ES-I3 (cell line): ENCODE data around the gene SSH2.
"Not testable (repeated sequence)": the region's sequence is repeated elsewhere in the genome, so short reads cannot be mapped to it uniquely, and the experiment has no call there.

Source experiments
- H3K36me3 ChIP-seq: 2 replicates; pipeline ENCODE4 v1.6.1; 2013; ENCODE audit warnings: mild to moderate bottlenecking, low read length, control low read depth, moderate library complexity; ENCODE audit not compliant: insufficient read depth
- H3K4me1 ChIP-seq: 2 replicates; pipeline ENCODE4 v1.6.1; 2013; ENCODE audit warnings: mild to moderate bottlenecking, control low read depth, low read length; ENCODE audit not compliant: insufficient read depth
- H3K9ac ChIP-seq: 2 replicates; pipeline ENCODE4 v1.6.1; 2013; ENCODE audit warnings: low read depth, mild to moderate bottlenecking, low read length, moderate library complexity
- H3K9me3 ChIP-seq: 2 replicates; pipeline ENCODE4 v1.6.1; 2013; ENCODE audit warnings: mild to moderate bottlenecking, low read length, moderate library complexity; ENCODE audit not compliant: control insufficient read depth, insufficient read depth

SSH2 gene

GRCh38 chr17:29941334-29941733, 11.3 kb upstream of the SSH2 start, which contains the start of gene EFCAB5:
Gene EFCAB5, plus strand, starts transcription at chr17:29941634. Its CDS starts 163 bp downstream, at chr17:29941797.
- no peaks in the 10 kb centered on the region for H3K4me1 ChIP-seq
- H3K36me3 ChIP-seq, result no peaks in the 10 kb centered on the region
- no peak within 1 kb of the TSS for H3K9ac ChIP-seq
- H3K9me3 ChIP-seq, result no peaks in the 10 kb centered on the region

DNA sequence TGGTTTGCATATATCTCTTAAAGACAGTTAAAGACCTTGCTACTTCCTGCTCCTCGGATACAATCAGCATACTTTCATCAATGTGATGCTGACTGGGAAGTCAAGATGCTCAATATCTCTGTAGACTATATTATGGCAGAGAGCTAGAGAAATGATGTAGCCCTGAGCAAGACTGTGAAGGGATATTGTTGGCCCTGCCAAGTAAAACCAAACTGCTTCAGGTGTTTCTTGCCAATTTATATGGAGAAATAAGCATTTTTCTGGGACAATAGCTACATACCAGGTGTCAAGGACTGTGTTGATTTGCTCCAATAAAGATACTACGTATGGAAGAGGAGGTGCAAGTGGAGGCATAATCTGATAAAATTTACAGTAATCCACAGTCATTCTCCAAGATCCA, 6.7 kb upstream of the SSH2 start:
- H3K36me3 ChIP-seq, result no peaks in the 10 kb centered on the region
- no peak overlapping the region for H3K9ac ChIP-seq
- no peaks in the 10 kb centered on the region for H3K4me1 ChIP-seq
- H3K9me3 ChIP-seq, result no peaks in the 10 kb centered on the region

- H3K9ac ChIP-seq, H3K4me1 ChIP-seq, H3K36me3 ChIP-seq, H3K9me3 ChIP-seq: not testable (repeated sequence)
Measured at GRCh38 chr17:29935909-29936308, 5.9 kb upstream of the SSH2 start.

GRCh38 chr17:29933379-29933778, 3.4 kb upstream of the SSH2 start:
- H3K4me1 ChIP-seq, result peaks cover 3% of the 10 kb centered on the region; the same call in 1 of the 2 replicates
- H3K36me3 ChIP-seq, result no peaks in the 10 kb centered on the region
- H3K9ac ChIP-seq, result no peak overlapping the region
- no peaks in the 10 kb centered on the region for H3K9me3 ChIP-seq

DNA sequence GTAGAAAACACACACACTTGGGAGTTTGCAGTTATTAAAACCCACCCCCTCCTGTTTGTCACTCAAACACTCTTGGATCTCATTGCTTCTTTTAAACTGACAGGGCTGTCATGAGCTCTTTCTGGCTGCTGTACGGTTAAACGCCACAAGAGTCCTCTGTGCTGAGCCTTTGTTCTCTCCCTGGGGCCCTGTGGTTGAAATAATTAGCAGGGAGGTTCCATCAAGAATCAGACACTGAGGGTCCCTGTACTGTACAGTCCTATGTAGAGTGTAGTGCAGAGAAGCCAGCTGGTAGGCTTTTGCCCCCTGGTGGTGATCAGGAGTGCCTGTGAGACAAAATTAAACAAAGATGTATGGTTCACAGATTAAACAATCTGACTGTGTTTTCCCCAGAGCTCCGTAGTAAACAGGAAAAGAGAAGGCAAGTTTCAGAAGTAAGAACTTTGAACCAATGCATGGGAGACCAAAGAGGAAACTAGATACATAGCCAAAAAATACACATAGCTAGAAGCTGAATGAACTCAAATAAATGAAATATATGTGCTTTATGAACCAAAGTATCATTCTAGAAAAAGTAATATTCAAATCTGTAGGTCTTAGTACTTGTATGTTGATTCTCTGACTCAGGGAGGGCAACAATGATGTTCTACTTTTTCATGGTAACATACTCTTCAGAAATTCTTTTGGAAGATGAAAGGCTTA, 1.4 kb upstream of the SSH2 start:
- Histone ChIP-seq H3K36me3 (no peaks in the 10 kb centered on the region), H3K9me3 (no peaks in the 10 kb centered on the region), H3K4me1 (peaks cover 3% of the 10 kb centered on the region; the same call in 1 of the 2 replicates), H3K9ac (peak overlapping the region; percentile 62; the same call in 1 of the 2 replicates)

DNA sequence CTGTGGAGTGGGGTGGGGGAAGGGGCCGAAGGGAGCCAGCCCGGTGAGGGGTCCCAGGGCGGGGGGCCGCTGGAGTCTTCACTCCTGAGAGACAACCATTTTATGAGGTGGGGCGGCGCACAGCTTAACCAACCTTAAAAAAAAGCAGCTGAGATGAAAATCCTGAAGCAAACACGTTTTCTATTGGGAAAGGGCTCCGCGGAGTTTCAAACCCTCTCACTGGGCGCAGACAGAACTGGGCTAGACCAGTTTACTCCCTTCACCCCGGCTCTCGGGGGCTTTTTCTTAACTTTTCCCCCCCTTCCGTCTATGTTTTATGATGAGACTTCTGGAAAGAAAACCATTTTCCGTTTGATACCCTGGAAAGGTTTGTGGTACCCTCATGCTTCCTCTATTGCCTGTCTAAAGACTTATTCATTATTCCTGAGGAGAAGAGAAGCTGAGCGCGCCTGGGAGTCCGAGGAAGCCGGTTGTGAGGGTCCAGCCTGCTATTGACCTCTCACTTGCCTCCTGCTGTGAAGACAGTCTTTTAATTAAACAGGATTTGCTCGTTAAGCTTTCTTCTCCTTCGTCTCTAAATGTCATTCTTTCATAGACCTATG, 482 bp upstream of the SSH2 start:
- no peaks in the 10 kb centered on the region for H3K9me3 ChIP-seq
- H3K36me3 ChIP-seq, result no peaks in the 10 kb centered on the region
- H3K4me1 ChIP-seq, result peaks cover 3% of the 10 kb centered on the region; the same call in 1 of the 2 replicates
- peak overlapping the region; percentile 62; the same call in 1 of the 2 replicates for H3K9ac ChIP-seq

GRCh38 chr17:29929006-29929532, 959 bp downstream of the SSH2 start:
- Histone ChIP-seq H3K9ac (peak overlapping the region; percentile 62), H3K9me3 (no peaks in the 10 kb centered on the region), H3K4me1 (peaks cover 3% of the 10 kb centered on the region; the same call in 1 of the 2 replicates), H3K36me3 (no peaks in the 10 kb centered on the region)

DNA sequence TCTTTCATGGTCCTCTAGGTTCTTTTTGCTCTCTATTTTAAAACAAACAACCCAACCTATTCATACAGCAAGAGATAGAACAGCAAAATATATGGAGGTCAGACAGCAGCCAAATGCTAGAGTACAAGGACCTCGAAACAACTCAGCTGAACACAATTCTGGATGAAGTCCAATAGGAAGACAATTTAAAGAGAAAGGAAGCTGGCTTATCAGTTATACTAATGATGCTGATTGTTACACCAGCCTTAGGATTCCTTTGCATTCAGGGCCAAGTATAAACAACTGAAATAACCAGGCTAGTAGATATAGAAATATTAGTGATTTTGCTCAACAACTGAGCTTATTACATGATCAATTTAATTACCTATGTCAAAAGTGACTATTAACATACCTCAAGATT, 2.5 kb downstream of the SSH2 start:
- Histone ChIP-seq H3K9me3 (no peaks in the 10 kb centered on the region), H3K36me3 (no peaks in the 10 kb centered on the region), H3K4me1 (peaks cover 3% of the 10 kb centered on the region; the same call in 1 of the 2 replicates), H3K9ac (no peak overlapping the region)

GRCh38 chr17:29924786-29925185, 5.2 kb downstream of the SSH2 start:
- H3K36me3 ChIP-seq, result no peaks in the 10 kb centered on the region
- H3K9ac ChIP-seq, result no peak overlapping the region
- no peaks in the 10 kb centered on the region for H3K9me3 ChIP-seq
- H3K4me1 ChIP-seq, result no peaks in the 10 kb centered on the region

- Histone ChIP-seq H3K4me1 (peaks cover 9% of the 10 kb centered on the region), H3K9me3 (no peaks in the 10 kb centered on the region), H3K9ac (no peak overlapping the region; the same call in 1 of the 2 replicates), H3K36me3 (no peaks in the 10 kb centered on the region)
Measured at GRCh38 chr17:29918922-29919856, 10.8 kb downstream of the SSH2 start.

DNA sequence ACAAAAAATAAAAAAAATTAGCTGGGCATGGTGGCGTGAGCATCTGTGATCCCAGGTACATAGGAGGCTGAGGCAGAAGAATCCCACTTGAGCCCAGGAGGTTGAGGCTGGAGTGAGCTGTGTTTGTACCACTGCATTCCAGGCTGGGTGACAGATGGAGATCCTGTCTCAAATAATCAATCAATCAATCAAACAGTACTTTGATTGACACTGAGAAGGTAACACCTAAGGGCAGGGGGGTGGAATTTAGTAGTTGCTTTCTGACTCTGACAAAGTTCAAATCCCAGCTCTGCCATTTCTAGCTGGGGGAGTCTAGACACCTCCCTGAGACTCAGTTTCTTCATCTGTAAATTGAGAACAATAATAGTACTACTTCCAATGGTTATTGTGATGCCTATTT, 12.0 kb downstream of the SSH2 start:
- peaks cover 9% of the 10 kb centered on the region for H3K4me1 ChIP-seq
- H3K9me3 ChIP-seq, result no peaks in the 10 kb centered on the region
- no peak overlapping the region for H3K9ac ChIP-seq
- H3K36me3 ChIP-seq, result no peaks in the 10 kb centered on the region

- peaks cover 9% of the 10 kb centered on the region for H3K4me1 ChIP-seq
- no peaks in the 10 kb centered on the region for H3K9me3 ChIP-seq
- no peak overlapping the region for H3K9ac ChIP-seq
- no peaks in the 10 kb centered on the region for H3K36me3 ChIP-seq
Measured at GRCh38 chr17:29914819-29915537, 15.1 kb downstream of the SSH2 start.

GRCh38 chr17:29911641-29912177, 18.3 kb downstream of the SSH2 start:
- Histone ChIP-seq H3K4me1 (no peaks in the 10 kb centered on the region), H3K36me3 (no peaks in the 10 kb centered on the region), H3K9ac (no peak overlapping the region), H3K9me3 (no peaks in the 10 kb centered on the region)
